ENCODE results near the gene UGT1A7.
"Not testable (repeated sequence)": the region's sequence is repeated elsewhere in the genome, so short reads cannot be mapped to it uniquely, and the experiment has no call there.

The UGT1A7 gene

DNA sequence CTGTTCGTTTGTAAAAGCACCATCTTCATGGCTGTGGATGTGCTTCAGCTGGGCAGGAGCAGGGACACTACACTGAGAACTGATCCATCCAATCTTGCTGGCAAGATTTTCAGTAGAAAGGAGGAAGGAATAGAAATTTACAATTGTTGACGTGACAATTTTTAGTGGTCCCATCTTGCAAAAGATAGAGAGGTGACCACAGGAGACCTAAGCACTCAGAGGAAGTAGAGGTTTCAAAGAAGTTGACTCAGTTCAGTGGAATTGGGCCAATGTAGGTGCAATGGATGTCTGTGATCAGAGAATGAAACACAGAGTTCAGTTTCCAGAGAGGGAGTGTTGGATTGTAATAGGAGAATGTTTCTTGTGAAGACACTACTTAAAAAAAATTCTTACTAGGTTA, 32.4 kb downstream of the UGT1A7 start:
- no peak for DNase-seq

DNA sequence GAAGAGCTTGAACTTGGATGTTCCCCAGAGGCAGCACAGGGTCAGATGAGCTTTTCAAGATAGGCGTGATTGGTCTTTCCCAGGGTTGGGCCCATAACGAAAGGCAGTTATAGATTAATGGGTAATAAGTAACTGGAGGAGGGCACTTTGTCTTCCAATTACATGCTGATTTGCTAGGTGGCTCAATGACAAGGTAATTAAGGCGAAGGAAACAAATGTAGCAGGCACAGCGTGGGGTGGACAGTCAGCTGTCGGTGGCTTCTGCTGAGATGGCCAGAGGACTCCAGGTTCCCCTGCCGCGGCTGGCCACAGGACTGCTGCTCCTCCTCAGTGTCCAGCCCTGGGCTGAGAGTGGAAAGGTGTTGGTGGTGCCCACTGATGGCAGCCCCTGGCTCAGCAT, 36.9 kb downstream of the UGT1A7 start, which contains the start of gene UGT1A4:
Gene UGT1A4, plus strand, starts transcription at position 185 of the 400 bp plus-strand sequence. Its CDS starts 85 bp downstream, at position 270.
- no peak for DNase-seq

GRCh38 chr2:233728723-233729301, 47.1 kb downstream of the UGT1A7 start, which contains the start of gene UGT1A3:
UGT1A3 (plus strand) TSS chr2:233729042; CDS start chr2:233729127, 85 bp downstream.
- DNase-seq: no peak

DNA sequence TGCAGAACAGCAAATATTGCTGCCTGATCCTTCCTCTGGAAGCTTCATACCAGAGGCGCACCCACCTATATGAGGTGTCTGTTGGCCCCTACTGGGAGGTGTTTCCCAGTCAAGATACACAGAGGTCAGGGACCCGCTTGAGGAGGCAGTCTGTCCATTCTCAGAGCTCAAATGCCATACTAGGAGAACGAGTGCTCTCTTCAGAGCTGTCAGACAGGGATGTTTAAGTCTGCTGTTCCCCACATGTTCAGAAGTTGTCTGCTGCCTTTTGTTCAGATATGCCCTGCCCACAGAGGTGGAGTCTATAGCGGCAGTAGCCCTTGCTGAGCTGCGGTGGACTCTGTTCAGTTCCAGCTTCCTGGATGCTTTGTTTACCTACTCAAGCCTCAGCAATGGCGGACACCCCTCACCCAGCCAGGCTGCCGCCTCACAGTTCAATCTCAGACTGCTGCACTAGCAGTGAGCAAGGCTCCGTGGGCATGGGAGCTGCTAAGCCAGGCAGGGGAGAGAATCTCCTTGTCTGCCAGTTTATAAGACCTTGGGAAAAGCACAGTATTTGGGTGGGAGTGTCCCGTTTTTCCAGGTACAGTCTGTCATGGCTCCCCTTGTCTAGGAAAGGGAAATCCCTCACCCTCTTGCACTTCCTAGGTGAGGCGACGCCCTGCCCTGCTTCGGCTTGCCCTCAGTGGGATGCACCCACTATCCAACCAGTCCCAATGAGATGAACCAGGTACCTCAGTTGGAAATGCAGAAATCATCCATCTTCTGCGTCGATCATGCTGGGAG, 55.4 kb downstream of the UGT1A7 start:
- DNase-seq: not testable (repeated sequence)

- DNase-seq: no peak
Observed at GRCh38 chr2:233740870-233741269, 59.2 kb downstream of the UGT1A7 start.

DNA sequence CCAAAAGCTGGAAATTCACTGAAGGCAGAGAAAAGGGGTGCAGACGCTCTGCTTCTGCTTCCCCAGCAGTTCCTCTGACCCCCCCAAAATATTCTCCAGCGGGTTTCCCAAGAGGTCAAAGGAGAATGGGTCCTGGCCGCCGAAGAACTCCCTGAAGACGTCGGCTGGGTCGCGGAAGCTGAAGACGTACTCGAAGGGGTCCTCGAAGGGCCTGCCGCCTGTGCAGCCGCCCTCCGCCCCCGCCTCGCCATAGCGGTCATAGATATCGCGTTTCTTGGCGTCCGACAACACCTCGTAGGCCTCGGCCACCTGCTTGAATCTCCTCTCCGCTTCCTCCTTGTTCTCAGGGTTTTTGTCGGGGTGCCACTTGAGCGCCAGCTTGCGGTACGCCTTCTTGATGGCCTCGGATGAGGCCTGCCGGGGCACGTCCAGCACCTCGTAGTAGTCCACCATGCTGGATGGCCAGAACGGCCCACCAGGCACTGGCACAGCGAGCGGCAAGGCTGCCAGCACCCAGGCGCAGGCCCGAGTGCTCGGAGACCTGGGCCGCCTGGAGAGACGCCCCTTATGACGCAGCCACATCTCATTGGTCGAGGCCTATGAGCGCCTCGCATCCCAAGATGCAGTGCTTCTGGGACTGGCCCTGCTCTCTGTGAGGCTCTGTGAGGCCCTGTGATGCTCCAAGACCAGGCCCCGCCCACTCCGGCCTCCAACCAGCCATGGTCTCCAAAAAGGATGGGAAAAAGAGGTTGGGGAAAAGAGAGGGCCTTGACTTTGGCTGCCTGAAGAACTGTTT, 62.0 kb downstream of the UGT1A7 start:
- no peak for DNase-seq

DNA sequence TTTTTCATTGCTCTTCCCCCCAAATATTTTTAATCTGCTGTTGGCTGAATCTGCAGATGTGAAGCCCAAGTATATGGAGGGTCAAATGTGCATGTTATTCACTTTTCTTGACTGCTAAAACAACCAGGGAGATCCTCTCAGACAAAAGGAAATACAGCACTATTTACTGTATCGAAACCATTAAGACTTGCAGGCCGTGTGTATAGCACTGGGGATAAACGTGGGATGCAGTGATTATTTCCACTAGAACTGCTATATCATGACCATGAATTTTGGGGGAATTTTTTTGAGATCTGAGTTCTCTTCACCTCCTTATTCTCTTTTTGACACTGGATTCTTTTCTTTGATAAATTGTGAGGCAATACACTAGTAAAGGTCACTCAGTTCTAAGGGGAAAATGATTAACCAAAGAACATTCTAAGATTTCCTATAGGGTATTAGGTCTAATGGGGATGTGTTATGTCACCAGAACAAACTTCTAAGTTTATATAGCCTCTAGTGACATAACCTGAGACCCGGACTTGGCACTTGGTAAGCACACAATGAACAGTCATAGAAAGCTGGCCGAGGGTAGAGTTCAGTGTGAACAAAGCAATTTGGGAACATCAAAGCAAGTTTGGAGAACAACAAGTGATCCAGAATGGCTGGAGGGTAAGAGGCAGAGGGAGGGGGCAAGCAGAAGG, 63.5 kb downstream of the UGT1A7 start:
- no peak for DNase-seq

DNA sequence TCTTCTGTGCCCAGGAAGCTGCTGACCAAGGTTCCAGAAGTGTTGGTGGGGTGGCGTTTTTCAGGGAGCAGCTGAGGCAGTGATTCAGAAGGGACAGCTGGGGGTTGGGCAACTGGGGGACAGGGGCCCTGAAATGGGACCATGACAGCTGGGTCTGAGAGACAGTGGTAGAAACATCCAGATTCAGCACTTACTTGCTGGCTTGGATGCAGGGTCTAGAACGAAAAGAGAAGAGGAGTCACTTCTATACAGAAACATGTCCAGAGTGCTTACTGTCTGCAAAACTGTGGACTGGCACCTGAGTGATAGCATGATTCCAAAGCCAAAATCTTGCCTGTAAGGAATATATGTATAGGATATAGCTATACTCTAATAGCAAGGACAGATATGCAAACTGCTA, 64.1 kb downstream of the UGT1A7 start:
- not testable (repeated sequence) for DNase-seq

DNA sequence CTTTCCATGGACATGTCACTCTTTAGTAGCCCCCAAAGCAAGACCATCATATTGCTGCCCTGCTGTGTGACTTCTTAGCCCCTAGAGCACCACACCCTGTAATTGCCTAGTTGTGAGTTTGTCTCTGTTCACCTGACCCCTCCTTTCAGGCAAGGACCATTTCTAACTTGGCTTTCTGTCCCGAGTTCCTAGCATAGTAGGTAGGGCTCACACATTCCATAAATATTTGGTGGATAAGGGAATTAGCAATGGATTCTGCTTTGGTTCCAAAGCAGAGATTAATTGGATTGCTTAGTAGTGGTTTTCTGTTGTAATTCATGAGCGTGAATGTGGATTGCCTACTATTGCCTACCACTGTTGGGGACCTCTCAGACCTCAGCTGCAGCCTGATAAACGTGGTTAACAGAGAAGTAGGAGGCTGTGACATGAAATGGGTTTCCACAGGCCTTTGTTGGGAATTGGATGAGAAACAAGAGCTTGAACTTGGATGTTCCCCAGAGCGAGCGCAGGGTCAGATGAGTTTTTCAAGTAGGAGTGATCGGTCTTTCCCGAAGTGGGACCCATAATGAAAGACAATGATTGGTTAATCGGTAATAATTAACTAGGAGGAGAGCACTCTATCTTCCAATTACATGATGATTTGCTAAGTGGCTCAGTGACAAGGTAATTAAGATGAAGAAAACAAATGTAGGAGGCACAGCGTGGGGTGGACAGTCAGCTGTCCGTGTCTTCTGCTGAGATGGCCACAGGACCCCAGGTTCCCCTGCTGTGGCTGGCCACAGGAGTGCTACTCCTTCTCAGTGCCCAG, 65.0 kb downstream of the UGT1A7 start:
- DNase-seq: no peak

- DNase-seq: no peak
Observed at GRCh38 chr2:233747283-233747544, 65.5 kb downstream of the UGT1A7 start.

DNA sequence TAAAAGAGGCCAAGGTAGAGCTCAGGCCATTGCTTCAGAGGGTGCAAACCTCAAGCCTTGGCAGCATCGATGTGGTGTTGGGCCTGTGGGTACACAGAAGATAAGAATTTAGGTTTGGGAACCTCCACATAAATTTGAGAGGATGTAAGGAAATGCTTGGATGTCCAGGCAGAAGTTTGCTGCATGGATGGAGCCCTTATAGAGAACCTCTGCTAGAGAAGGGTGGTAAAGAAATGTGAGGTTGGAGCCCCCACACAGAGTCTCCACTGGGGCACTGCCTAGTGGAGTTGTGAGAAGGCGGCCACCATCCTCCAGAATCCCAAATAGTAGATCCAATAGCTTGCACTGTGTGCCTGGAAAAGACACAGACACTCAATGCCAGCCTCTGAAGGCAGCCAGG, 69.0 kb downstream of the UGT1A7 start:
- not testable (repeated sequence) for DNase-seq

DNA sequence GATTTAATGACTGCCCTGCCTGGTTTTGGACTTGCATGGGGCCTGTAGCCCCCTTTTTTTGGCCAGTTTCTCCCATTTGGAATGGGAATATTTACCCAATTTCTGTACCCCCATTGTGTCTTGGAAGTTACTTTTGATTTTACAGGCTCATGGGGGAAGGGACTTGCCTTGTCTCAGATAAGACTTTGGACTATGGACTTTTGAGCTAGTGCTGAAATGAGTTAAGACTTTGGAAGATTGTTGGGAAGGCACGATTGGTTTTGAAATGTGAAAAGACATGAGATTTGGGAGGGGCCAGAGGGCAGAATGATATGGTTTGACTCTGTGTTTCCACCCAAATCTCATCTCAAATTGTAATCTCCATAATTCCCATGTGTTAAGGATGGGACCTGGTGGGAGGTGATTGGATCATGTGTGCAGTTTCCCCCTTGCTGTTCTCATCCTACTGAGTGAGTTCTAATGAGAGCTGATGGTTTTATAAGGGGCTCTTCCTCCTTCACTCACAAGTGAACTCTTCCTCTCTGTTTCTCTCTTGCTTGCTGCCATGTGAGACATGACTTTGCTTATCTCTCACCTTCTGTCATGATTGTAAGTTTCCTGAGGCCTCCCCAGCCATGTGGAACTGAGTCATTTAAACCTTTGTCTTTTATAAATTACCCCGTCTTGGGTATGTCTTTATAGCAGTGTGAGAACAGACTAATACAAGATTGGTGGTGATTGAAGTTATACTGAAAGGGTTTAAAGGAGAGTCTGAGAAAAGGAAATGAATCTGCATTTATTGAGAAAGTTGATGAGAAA, 69.7 kb downstream of the UGT1A7 start:
- DNase-seq: not testable (repeated sequence)

DNA sequence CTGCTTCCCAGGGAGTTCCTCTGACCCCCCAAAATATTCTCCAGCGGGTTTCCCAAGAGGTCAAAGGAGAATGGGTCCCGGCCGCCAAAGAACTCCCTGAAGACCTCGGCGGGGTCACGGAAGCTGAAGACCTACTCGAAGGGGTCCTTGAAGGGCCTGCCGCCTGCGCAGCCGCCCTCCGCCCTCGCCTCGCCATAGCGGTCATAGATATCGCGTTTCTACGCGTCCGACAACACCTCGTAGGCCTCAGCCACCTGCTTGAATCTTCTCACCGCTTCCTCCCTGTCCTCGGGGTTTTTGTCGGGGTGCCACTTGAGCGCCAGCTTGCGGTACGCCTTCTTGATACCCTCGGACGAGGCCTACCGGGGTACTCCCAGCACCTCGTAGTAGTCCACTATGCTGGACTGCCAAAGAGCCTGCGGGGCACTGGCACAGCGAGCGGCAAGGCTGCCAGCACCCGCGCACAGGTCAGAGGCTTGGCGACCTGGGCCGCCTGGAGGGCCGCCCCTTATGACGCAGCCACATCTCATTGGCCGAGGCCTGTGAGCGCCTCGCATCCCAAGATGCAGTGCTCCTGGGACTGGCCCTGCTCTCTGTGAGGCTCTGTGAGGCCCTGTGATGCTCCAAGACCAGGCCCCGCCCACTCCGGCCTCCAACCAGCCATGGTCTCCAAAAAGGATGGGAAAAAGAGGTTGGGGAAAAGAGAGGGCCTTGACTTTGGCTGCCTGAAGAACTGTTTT, 73.3 kb downstream of the UGT1A7 start:
- DNase-seq: no peak

DNA sequence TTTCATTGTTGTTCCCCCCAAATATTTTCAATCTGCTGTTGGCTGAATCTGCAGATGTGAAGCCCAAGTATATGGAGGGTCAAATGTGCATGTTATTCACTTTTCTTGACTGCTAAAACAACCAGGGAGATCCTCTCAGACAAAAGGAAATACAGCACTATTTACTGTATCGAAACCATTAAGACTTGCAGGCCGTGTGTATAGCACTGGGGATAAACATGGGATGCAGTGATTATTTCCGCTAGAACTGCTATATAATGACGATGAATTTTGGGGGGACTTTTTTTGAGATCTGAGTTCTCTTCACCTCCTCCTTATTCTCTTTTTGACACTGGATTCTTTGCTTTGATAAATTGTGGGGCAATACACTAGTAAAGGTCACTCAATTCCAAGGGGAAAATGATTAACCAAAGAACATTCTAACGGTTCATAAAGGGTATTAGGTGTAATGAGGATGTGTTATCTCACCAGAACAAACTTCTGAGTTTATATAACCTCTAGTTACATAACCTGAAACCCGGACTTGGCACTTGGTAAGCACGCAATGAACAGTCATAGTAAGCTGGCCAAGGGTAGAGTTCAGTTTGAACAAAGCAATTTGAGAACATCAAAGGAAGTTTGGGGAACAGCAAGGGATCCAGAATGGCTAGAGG, 74.9 kb downstream of the UGT1A7 start:
- no peak for DNase-seq

GRCh38 chr2:233758141-233758540, 76.4 kb downstream of the UGT1A7 start:
- no peak for DNase-seq

DNA sequence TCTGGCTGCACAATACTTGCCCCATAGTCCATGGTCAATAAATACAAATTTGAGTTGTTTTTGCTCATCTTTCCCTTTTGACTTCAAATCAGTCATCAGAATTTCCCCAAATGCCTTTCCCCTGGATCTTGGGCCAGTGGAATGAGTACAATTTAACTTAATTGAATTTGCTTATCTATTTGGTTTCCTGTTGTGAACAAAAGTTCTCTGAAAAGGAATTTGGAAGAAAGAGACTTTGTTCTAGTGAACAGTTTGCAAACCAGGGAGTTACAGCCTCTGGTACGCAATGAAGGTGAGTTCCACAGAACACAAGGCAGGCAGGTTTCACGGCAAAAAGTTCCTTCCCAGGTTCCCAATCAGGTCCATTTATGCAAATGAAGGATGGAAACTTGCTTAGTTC, 77.1 kb downstream of the UGT1A7 start:
- DNase-seq: no peak

DNA sequence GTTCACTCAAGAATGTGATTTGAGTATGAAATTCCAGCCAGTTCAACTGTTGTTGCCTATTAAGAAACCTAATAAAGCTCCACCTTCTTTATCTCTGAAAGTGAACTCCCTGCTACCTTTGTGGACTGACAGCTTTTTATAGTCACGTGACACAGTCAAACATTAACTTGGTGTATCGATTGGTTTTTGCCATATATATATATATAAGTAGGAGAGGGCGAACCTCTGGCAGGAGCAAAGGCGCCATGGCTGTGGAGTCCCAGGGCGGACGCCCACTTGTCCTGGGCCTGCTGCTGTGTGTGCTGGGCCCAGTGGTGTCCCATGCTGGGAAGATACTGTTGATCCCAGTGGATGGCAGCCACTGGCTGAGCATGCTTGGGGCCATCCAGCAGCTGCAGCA, 78.3 kb downstream of the UGT1A7 start, which contains the start of gene UGT1A1:
Gene UGT1A1, plus strand, starts transcription at position 228 of the 400 bp plus-strand sequence. Its CDS starts 18 bp downstream, at position 246.
- no peak for DNase-seq

DNA sequence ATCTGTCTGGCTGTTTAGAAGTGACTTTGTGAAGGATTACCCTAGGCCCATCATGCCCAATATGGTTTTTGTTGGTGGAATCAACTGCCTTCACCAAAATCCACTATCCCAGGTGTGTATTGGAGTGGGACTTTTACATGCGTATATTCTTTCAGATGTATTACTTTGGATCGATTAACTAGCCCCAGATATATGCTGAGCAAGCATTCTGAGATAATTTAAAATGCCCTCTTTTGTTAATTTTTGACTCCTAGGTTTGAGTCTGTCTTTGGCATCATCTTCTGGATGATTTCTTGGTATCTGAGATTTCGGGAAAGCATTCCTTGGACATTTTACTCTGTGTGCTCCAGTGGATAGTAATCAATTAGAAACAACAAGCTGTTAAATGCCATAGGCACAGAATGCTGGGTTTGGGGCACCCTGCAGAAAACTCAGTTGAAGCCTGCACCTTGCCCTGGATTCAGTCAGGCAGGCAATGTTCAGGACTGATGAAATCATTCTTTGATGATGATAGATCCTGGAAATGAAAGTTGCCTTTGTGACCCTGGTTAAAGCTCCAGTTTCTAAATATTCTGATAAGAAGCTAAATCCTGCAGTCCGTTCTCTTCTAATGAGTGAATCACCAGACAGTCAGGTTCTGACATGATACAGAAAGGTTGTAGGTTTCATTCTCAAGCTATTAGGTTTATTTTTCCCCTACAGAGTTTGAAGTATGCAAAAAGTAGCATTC, 79.5 kb downstream of the UGT1A7 start:
- no peak for DNase-seq

GRCh38 chr2:233764264-233764663, 82.6 kb downstream of the UGT1A7 start:
- DNase-seq: no peak
